GM18511 (cell line): ENCODE measurements around the gene ESPL1.

ENCODE experiments used
- ATAC-seq: cut with Tn5 transposase; IDR thresholded peaks from one replicate; pipeline ENCODE4 v1.9.1; 2021; ENCODE audit warnings: mild to moderate bottlenecking, moderate library complexity; ENCODE audit not compliant: unreplicated experiment

ESPL1 gene

DNA sequence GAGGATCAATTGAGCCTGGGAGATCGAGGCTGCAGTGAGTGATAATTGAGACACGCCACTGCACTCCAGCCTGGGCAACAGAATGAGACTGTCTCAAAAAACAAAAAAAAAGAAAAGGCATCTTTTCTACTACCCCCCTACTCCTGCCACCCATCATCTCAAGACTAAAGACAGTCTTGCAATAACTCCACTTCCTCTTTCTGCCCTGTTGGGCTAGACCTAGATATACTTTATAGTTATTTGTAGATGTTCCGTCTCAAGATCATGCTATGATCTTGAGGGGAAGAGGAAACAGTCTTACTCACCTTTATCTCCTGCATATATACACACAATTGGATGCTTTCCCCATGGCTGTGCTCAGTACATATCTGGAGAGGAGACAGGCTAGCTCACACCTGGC, 12.1 kb upstream of the ESPL1 start:
- ATAC-seq: no peak

DNA sequence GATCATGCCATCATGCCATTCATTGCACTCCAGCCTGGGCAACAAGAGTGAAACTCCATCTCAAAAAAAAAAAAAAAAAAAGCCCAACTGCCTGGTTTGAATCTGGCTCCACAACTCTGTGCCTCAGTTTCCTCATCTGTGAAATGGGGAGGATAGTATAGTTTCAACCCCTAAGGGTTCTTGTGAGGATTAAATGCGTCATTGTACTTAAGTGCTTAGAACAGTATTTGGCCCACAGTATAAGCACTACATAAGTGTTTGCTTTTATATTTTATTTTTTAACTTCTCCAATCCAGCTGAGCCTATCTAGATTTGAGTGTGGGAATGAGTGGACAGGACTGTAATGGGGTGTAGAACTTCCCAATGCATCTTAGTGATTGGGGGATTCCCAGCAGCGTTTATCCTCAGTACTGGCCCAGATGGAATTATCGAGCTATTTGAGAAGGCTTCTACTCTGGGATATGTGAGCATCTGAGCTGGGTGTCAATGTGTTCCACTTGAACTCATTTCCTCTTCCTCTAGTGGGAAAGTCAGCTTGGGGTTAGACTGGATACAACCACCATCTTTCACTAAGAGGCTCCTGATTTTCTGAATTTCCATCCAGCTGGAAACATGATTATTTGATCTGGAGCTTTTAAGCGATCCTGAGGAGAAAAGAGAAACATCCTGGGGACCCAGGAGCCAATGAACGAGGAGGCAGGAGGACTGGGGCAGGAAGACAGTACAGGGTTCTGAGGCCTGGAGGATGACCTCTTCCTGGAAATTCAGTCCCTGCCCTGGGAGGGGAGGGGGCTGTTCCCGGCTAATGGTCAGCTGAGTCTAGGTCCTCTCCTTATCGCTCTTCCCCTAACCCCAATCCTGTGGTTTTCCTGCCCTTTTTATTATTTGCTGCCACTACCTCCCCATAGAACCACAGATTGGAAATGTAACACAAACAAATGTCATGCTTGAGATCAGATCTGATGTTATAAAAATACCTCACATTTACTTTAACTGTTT, 9.3 kb upstream of the ESPL1 start:
- ATAC-seq: no peak

DNA sequence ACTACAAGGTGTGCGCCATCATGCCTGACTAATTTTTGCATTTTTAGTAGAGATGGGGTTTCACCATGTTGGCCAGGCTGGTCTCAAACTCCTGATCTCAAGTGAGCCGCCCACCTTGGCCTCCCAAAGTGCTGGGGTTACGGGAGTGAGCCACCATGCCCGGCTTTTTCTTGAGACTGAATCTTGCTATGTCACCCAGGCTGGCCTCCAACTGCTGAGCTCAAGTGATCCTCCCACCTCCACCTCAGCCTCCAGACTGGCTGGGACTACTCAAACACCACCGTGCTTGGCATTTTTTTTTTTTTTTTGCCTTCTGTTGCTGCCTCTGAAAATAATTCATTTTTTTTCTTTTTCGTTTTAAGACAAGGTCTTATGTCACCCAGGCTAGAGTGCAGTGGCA, 8.2 kb upstream of the ESPL1 start:
- ATAC-seq: no peak

DNA sequence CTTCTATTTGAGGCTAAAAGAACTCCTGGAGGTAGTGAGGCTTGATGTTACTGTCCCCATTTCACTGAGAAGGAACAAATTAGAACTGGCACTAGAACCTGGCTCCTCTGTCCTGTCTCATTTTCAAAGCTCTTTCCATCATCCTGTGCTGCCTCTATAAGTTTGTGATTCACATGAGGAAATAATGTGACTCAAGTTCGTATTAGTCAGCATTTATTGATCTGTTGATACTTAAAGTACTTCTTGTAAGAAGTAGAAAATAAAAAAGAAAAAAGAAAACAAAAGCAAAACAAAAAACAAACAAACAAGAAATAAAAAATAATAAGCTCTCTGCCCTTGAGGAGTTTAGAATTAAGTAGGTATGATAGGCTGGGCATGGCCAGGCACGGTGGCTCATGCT, 2.3 kb upstream of the ESPL1 start:
- no peak for ATAC-seq

DNA sequence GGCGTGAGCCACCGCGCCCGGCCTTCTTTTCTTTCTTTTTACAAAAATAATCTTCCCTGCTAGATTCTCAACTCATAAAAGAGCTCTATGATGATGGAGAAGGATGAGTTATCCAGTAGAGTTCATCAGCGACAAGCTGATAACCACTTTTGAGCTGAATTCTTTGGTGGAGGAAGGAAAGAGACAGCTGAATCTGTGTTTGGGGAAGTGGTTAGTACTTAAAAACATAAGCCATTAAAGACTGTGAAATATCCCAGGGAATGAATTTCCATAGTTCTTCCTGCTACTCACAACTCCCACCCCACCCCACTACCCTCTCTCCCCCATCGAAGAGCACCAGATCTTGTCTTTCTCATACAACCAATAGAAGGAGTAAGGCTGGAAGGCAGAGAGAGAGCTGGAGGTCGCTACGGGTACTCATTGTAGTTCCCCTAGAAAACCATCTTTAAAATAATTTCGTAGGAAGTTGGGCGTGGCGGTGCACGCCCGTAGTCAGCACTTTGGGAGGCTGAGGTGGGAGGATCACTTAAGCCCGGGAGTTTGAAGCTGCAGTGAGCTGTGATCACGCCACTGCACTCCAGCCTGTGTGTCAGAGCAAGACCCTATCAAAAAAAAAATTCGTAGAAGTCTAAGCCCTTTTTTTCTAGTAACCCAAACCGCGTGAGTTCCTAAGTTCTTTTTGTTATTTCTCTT, 647 bp upstream of the ESPL1 start:
- ATAC-seq: peak; percentile 23

DNA sequence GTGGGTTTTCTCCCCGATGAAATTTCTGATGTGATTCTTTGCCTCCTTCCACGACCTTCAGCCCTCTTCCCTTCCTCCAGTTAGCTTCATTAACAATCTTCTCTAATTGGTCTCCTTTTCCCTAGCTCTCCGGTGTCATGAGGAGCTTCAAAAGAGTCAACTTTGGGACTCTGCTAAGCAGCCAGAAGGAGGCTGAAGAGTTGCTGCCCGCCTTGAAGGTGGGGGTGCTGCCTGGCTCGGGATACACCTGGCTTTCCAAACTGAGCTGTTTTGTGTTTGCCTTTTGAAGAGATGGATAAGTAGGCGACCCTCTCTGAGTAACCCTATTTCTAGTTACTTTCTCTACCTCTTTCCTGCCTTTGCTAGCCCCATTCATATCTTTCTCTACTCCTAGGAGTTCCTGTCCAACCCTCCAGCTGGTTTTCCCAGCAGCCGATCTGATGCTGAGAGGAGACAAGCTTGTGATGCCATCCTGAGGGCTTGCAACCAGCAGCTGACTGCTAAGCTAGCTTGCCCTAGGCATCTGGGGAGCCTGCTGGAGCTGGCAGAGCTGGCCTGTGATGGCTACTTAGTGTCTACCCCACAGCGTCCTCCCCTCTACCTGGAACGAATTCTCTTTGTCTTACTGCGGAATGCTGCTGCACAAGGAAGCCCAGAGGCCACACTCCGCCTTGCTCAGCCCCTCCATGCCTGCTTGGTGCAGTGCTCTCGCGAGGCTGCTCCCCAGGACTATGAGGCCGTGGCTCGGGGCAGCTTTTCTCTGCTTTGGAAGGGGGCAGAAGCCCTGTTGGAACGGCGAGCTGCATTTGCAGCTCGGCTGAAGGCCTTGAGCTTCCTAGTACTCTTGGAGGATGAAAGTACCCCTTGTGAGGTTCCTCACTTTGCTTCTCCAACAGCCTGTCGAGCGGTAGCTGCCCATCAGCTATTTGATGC, 797 bp downstream of the ESPL1 start:
- ATAC-seq: no peak

DNA sequence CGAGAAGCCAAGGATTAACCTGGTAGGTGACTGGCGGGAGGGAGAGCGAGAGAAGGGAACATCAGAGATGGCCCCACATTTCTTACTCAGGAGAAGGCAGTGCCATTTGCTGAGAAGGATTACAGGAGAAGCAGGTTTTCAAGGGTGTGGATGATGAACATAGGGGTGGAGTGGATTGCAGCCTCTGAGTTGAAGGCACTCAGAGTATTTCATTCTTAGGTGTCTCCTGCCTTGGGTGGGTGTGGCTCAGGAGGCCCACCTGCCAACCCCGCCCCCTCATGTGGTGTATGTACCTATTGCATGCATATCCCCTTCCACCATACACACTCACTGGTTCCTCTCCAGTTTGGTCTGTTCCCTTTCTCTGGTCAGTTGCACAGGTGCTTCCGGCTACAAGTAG, 6.3 kb downstream of the ESPL1 start:
- ATAC-seq: no peak

DNA sequence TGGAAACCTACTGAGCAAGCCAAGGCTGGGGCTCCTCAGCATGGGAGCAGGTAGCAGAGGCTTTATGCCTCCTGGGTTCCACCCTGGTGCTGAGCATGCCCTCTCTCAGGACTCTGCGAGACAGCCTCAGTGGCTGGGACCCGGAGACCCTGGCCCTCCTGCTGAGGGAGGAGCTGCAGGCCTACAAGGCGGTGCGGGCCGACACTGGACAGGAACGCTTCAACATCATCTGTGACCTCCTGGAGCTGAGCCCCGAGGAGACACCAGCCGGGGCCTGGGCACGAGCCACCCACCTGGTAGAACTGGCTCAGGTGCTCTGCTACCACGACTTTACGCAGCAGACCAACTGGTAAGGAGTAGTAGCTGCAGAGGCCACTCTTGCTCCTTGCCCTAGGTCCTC, 8.4 kb downstream of the ESPL1 start:
- no peak for ATAC-seq

DNA sequence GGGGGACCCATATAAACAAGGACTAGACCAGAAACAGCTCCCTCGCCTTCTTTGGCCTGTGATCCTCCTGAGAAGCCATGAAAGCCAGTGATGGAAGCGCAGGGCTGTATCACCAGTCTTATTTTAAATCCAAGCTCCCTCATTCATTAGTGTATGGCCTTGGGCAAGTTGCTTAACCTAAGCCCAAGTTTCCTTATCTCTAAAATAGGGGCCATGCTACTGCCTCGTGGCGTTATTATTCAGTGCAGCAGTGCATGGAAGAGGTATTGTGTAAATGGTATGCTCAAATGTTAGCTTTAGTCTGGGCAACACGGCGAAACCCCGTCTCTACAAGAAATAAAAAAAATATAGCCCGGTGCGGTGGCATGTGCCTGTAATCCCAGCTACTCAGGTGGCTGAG, 9.9 kb downstream of the ESPL1 start:
- no peak for ATAC-seq

DNA sequence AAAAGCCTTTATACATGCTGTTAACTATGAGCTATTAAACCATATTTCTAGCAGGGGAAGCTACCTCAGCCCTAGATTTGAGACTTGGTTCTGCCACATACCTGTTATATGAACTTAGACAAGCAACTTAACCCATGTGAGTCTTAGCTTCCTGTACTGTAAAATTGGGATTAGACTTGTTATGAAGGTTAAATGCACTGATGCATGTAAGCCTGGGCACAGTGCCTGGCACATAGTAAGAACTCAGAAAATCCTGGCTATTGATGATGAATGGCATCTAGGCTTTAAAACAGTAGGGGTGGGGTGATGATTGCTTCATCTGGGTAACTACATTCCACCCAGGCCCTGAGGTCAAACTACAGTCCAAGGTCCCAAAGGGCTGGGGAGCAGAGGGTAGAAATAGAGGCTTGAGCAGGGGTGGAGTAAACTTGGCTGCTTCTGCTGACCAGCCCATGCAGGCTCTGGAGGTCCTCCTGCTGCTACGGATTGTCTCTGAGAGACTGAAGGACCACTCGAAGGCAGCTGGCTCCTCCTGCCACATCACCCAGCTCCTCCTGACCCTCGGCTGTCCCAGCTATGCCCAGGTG, 11.3 kb downstream of the ESPL1 start:
- no peak for ATAC-seq

DNA sequence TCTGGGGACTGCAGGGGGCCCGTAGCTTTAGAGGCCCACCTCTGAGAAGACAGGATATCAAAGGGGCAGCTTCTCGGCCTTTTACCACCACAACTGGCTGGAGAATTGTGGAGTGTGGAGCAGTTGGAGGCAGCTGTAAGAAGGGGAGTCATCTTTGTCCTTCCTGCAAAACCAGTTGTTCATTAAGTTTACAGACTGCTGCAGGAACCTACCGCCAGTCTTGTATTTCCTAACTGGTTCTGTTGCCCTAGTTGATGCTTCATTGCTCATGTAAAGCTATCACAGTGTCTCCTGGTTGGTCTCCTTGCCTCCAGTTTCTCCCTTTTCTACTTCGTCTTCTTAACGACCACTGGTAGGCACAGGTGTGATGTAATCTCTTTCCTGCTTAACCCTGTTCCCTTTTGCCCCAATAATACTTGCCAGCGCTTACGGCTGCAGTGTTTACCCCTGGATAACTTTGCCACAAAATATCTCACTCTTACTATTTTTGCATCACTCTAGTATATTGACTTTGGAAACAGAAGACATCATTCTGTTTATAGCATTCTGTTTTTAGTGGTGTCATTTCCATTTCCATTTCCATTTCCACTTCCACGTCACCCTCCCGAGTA, 11.9 kb downstream of the ESPL1 start:
- ATAC-seq: no peak

DNA sequence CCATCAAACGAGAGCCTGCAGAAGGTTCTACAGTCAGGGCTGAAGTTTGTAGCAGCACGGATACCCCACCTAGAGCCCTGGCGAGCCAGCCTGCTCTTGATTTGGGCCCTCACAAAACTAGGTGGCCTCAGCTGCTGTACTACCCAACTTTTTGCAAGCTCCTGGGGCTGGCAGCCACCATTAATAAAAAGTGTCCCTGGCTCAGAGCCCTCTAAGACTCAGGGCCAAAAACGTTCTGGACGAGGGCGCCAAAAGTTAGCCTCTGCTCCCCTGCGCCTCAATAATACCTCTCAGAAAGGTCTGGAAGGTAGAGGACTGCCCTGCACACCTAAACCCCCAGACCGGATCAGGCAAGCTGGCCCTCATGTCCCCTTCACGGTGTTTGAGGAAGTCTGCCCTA, 18.3 kb downstream of the ESPL1 start:
- ATAC-seq: no peak

DNA sequence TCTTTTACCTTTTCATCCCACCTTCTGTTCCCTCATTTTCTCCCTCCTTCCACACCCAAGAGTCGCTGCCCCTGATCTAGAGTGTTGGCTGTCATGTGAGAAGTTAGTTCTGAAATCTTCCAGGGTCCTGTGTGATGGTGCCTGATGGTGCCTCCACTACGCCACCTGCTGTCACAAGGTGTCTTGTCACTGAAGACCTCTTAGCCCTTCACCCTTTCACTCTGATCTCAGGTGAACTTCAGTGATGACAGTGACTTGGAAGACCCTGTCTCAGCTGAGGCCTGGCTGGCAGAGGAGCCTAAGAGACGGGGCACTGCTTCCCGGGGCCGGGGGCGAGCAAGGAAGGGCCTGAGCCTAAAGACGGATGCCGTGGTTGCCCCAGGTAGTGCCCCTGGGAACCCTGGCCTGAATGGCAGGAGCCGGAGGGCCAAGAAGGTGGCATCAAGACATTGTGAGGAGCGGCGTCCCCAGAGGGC, 19.7 kb downstream of the ESPL1 start:
- ATAC-seq: no peak

DNA sequence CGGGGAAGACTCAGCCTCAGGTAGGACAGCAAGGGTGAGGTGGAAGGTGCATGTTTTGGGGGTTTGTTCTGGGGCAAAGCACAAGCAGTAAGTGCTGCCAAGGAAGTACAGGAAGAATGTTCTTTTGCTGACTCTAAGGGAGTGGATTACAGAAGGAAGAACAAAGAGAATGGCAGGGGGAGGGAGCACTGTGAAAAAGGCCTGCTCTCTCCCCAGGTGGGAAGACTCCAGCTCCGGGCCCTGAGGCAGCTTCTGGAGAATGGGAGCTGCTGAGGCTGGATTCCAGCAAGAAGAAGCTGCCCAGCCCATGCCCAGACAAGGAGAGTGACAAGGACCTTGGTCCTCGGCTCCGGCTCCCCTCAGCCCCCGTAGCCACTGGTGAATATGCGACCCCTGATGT, 20.2 kb downstream of the ESPL1 start:
- ATAC-seq: no peak

DNA sequence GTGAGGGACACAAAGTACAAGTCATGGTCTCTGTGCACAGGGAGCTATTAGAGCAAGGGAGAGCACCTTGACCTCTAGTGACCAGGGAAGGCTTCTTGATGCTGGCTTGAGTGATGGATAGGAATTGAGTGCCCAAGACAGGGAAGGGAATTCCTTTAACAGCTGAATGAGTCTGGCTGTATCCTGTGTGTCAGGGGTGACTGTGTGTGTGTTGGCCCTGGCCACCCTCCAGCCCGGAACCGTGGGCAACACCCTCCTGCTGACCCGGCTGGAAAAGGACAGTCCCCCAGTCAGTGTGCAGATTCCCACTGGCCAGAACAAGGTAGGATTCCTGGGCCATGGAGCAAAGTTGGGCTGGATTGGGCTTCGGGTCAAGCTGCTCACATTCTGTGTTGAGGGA, 21.8 kb downstream of the ESPL1 start:
- ATAC-seq: no peak

DNA sequence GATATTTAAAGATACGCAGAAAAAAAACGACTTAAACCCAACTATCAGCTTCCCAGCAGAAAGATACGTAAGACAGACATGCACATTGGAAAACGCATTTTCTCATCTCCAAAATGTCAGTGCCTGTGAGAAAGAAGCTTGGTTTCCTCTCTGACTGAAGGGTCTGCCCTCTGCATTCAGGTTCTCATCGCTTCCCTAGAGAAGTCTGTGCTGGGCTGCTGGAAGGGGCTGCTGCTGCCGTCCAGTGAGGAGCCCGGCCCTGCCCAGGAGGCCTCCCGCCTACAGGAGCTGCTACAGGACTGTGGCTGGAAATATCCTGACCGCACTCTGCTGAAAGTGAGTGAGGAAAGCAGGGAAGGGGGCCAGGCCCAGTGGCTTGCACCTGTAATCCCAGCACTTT, 22.6 kb downstream of the ESPL1 start:
- ATAC-seq: no peak

DNA sequence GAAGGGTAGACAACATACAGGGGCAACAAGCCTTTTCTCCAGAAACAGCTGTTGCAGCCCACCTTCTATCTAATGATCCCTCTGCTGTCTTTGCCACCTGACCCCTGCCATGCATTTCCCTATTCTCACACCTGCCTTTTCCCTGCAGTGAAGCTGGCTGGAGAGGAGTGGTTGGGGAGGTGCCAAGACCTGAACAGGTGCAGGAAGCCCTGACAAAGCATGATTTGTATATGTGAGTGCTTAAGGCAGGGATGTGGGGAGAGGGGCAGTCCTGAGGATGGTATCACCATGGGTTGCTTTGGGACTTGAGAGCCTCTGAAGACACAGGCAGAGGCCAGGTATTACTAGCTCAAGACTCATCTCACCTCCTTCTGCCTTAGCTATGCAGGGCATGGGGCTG, 24.3 kb downstream of the ESPL1 start:
- ATAC-seq: no peak

DNA sequence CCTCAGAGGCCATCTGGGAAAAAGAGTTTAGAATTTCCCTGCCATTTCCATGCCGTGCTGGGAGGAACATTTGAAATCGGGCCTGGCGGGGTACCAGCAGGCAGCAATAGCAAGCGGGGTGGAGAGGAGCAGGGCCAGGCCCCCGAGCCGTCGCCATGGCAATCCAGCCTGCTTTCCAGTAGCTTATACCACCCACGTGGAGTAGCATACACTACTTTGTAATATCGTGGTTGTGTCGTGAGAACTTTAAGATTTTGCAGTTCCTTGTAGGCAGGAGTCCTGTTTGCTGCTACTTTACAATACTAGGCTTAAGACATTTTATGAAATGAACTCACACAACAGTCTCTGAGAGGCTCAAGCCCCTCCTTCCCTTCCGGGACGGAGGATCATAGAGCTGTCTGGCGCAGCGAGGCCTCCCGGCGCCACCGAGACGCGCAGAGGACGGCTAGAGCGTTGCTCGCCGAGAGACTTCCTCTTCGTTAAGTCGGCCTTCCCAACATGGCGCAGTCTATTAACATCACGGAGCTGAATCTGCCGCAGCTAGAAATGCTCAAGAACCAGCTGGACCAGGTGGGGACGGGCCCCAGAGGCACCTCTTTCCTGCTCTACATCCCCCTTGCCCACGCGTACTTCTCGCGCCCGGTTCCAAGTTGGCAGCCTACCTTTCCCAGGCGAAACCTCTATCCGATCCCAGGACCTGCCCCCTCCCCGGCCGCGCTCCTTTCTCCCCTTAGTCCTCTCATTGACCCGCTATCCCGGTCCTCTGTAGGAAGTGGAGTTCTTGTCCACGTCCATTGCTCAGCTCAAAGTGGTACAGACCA, 27.2 kb downstream of the ESPL1 start, which contains the start of gene PFDN5:
PFDN5 (plus strand) TSS at position 473 of the 821 bp plus-strand sequence; CDS start at position 499, 26 bp downstream.
- peak; percentile 86 for ATAC-seq

DNA sequence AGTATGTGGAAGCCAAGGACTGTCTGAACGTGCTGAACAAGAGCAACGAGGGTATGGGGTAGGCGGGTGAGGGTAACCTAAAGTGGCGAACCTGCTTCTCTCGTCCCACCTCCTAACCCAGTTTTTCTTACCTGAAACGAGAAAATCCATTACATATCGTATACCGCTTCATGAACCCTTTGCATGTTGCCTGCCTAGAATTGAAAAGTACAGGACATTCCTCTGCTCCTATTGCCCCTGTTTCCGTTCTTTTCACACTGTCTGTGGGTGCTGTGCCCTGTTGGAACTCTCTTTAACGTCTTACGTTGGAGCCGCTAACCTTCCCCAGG, 27.8 kb downstream of the ESPL1 start:
- ATAC-seq: no peak
